ENCODE measurements around the gene TTC7B.

DNA sequence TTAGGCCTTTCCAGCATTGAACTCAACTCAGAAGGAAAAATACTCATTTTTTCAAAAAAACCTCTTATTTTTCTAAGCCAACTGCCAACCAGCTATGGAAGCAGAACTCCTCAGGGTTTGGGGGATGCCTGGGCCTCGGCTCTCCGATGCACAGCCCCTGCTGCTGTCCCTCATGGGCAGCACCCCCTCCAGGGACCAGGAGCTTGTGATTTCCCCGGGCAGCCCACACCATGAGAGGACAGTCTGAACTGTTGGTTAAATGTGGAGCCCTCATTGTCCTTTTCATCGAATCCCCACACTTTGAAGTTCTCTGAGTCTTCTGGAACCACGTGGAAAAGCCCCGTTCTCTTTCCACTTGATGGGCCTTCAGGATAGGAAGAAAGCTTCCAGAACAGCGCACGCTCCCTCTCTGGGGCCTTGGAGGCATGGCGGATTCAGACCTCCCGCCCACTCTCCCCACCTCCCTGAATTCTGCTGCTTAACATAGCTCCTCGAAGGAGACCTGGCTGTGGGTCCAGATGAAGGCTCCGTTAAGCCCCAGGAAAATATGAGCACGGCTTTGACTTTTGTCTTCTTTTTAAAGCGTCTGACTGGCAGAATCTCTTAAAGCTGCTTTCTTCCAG is 262.8 kb downstream of the TTC7B start:
- TF ChIP-seq, protein P1, sequence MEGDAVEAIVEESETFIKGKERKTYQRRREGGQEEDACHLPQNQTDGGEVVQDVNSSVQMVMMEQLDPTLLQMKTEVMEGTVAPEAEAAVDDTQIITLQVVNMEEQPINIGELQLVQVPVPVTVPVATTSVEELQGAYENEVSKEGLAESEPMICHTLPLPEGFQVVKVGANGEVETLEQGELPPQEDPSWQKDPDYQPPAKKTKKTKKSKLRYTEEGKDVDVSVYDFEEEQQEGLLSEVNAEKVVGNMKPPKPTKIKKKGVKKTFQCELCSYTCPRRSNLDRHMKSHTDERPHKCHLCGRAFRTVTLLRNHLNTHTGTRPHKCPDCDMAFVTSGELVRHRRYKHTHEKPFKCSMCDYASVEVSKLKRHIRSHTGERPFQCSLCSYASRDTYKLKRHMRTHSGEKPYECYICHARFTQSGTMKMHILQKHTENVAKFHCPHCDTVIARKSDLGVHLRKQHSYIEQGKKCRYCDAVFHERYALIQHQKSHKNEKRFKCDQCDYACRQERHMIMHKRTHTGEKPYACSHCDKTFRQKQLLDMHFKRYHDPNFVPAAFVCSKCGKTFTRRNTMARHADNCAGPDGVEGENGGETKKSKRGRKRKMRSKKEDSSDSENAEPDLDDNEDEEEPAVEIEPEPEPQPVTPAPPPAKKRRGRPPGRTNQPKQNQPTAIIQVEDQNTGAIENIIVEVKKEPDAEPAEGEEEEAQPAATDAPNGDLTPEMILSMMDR (IDR thresholded peaks at IDR 0.05), result no peak
- no peak for TF ChIP-seq EZH2 (IDR thresholded peaks at IDR 0.05)

Data from neural progenitor cell (in vitro differentiated cells).